ENCODE measurements around the gene ACAT2. TPM values are rescaled to one million over a fixed set of nuclear protein-coding genes. Genes with fewer than 3 reads are reported as not detected.

The ACAT2 gene
- total RNA-seq, 2 experiments from 2014 or later, result 55.3 to 57.1 TPM

- Mint-ChIP-seq H3K36me3 (peaks cover 28% of the 10 kb centered on the region), H3K9me3 (no peaks in the 10 kb centered on the region), H3K27ac (peak overlapping the region; percentile 95), H3K4me3 (peak overlapping the region; percentile 89), H3K4me1 (peaks cover 27% of the 10 kb centered on the region), H3K27me3 (no peaks in the 10 kb centered on the region)
- DNase-seq (no peak), ATAC-seq (ENCODE audit: low read depth) (no peak)
- POLR2A ChIA-PET, result interaction anchor here (0.7 to 4.7 kb wide), 7 partner anchors 8 to 68 kb away, joined by 3 to 44 read pairs (median 12); partner anchors contain the start of genes MRPL18, SOD2, TCP1 and WTAP
Observed at GRCh38 chr6:159761129-159761872, 544 bp upstream of the ACAT2 start.

GRCh38 chr6:159762681-159763293, 942 bp downstream of the ACAT2 start:
- H3K27ac Mint-ChIP-seq, result peak overlapping the region; percentile 93
- ATAC-seq (ENCODE audit: low read depth) (no peak), DNase-seq (no peak)
- H3K27me3 Mint-ChIP-seq, result no peaks in the 10 kb centered on the region
- H3K36me3 Mint-ChIP-seq, result peaks cover 28% of the 10 kb centered on the region
- peak overlapping the region; percentile 99 for H3K4me3 Mint-ChIP-seq
- POLR2A ChIA-PET, result interaction anchor here (4.2 to 4.7 kb wide), 2 partner anchors 27 to 35 kb away, joined by 43 to 44 read pairs; partner anchors contain the start of genes MRPL18, TCP1 and WTAP
- H3K9me3 Mint-ChIP-seq, result no peaks in the 10 kb centered on the region
- H3K4me1 Mint-ChIP-seq, result peaks cover 27% of the 10 kb centered on the region

GRCh38 chr6:159766906-159767305, 5.1 kb downstream of the ACAT2 start:
- H3K4me1 Mint-ChIP-seq, result peaks cover 9% of the 10 kb centered on the region
- H3K27ac Mint-ChIP-seq, result no peak overlapping the region
- POLR2A ChIA-PET, result no interaction called here
- ATAC-seq (ENCODE audit: low read depth), result no peak
- DNase-seq, result no peak
- H3K9me3 Mint-ChIP-seq, result no peaks in the 10 kb centered on the region
- H3K27me3 Mint-ChIP-seq, result no peaks in the 10 kb centered on the region
- peaks cover 50% of the 10 kb centered on the region for H3K36me3 Mint-ChIP-seq
- H3K4me3 Mint-ChIP-seq, result no peak overlapping the region

GRCh38 chr6:159769470-159769869, 7.6 kb downstream of the ACAT2 start:
- H3K27ac Mint-ChIP-seq, result peak overlapping the region; percentile 3
- no peaks in the 10 kb centered on the region for H3K27me3 Mint-ChIP-seq
- H3K4me3 Mint-ChIP-seq, result no peak overlapping the region
- H3K4me1 Mint-ChIP-seq, result peaks cover 7% of the 10 kb centered on the region
- no peak for DNase-seq
- POLR2A ChIA-PET, result interaction anchor here (1.0 to 1.3 kb wide), 2 partner anchors 19 to 21 kb away, joined by 4 read pairs; partner anchors contain the start of gene MRPL18
- H3K9me3 Mint-ChIP-seq, result no peaks in the 10 kb centered on the region
- ATAC-seq (ENCODE audit: low read depth), result no peak
- peaks cover 54% of the 10 kb centered on the region for H3K36me3 Mint-ChIP-seq

GRCh38 chr6:159772196-159772595, 10.4 kb downstream of the ACAT2 start:
- H3K27me3 Mint-ChIP-seq, result no peaks in the 10 kb centered on the region
- no peak overlapping the region for H3K4me3 Mint-ChIP-seq
- POLR2A ChIA-PET, result interaction anchor here (1.2 kb wide), 1 partner anchor 18 kb away, joined by 4 read pairs; the partner anchor contains the start of gene MRPL18
- no peak for ATAC-seq (ENCODE audit: low read depth)
- DNase-seq, result no peak
- peaks cover 51% of the 10 kb centered on the region for H3K36me3 Mint-ChIP-seq
- H3K9me3 Mint-ChIP-seq, result no peaks in the 10 kb centered on the region
- H3K27ac Mint-ChIP-seq, result no peak overlapping the region
- H3K4me1 Mint-ChIP-seq, result peaks cover 5% of the 10 kb centered on the region

- H3K36me3 Mint-ChIP-seq, result peaks cover 33% of the 10 kb centered on the region
- ATAC-seq (ENCODE audit: low read depth) (peak; percentile 20), DNase-seq (no peak)
- H3K27me3 Mint-ChIP-seq, result no peaks in the 10 kb centered on the region
- no peak overlapping the region for H3K27ac Mint-ChIP-seq
- POLR2A ChIA-PET, result interaction anchor here (1.0 to 1.3 kb wide), 2 partner anchors 12 to 15 kb away, joined by 5 to 12 read pairs; partner anchors contain the start of genes ACAT2 and TCP1
- H3K9me3 Mint-ChIP-seq, result no peaks in the 10 kb centered on the region
- peaks cover 14% of the 10 kb centered on the region for H3K4me1 Mint-ChIP-seq
- no peak overlapping the region for H3K4me3 Mint-ChIP-seq
Observed at GRCh38 chr6:159777240-159777904, 15.5 kb downstream of the ACAT2 start.

GRCh38 chr6:159778131-159778530, 16.3 kb downstream of the ACAT2 start:
- ATAC-seq (ENCODE audit: low read depth), result no peak
- H3K4me3 Mint-ChIP-seq, result no peak overlapping the region
- POLR2A ChIA-PET, result interaction anchor here (1.3 kb wide), 1 partner anchor 16 kb away, joined by 12 read pairs; the partner anchor contains the start of gene ACAT2
- no peaks in the 10 kb centered on the region for H3K9me3 Mint-ChIP-seq
- peaks cover 21% of the 10 kb centered on the region for H3K4me1 Mint-ChIP-seq
- no peak for DNase-seq
- H3K36me3 Mint-ChIP-seq, result peaks cover 34% of the 10 kb centered on the region
- H3K27me3 Mint-ChIP-seq, result no peaks in the 10 kb centered on the region
- no peak overlapping the region for H3K27ac Mint-ChIP-seq

- H3K36me3 Mint-ChIP-seq, result peaks cover 34% of the 10 kb centered on the region
Observed at GRCh38 chr6:159778542-159779103, 16.8 kb downstream of the ACAT2 start.

GRCh38 chr6:159788276-159788675, 26.4 kb downstream of the ACAT2 start:
- peaks cover 28% of the 10 kb centered on the region for H3K36me3 Mint-ChIP-seq
- no peak for DNase-seq
- H3K4me1 Mint-ChIP-seq, result peaks cover 42% of the 10 kb centered on the region
- no peaks in the 10 kb centered on the region for H3K9me3 Mint-ChIP-seq
- H3K27ac Mint-ChIP-seq, result peak overlapping the region; percentile 86
- POLR2A ChIA-PET, result interaction anchor here (0.6 to 5.8 kb wide), 9 partner anchors 18 to 770 kb away, joined by 3 to 89 read pairs (median 4); partner anchors contain the start of genes ACAT2 and WTAP
- H3K27me3 Mint-ChIP-seq, result no peaks in the 10 kb centered on the region
- no peak for ATAC-seq (ENCODE audit: low read depth)
- peak overlapping the region; percentile 88 for H3K4me3 Mint-ChIP-seq

More at GRCh38 chr6:159778542-159779103, 16.8 kb downstream of the ACAT2 start:
- ATAC-seq (ENCODE audit: low read depth), result no peak
- Mint-ChIP-seq H3K9me3 (no peaks in the 10 kb centered on the region), H3K4me3 (no peak overlapping the region), H3K27ac (no peak overlapping the region), H3K4me1 (peaks cover 20% of the 10 kb centered on the region), H3K27me3 (no peaks in the 10 kb centered on the region)
- POLR2A ChIA-PET, result no interaction called here
- no peak for DNase-seq

- Mint-ChIP-seq H3K27me3 (no peaks in the 10 kb centered on the region), H3K4me1 (peaks cover 44% of the 10 kb centered on the region), H3K27ac (peak overlapping the region; percentile 86), H3K9me3 (no peaks in the 10 kb centered on the region), H3K36me3 (peaks cover 33% of the 10 kb centered on the region), H3K4me3 (peak overlapping the region; percentile 88)
- POLR2A ChIA-PET, result interaction anchor here (0.6 to 5.8 kb wide), 18 partner anchors 9 to 771 kb away, joined by 3 to 89 read pairs (median 5); partner anchors contain the start of genes ACAT2 and WTAP
- ATAC-seq (ENCODE audit: low read depth) (no peak), DNase-seq (no peak)
Observed at GRCh38 chr6:159788753-159789376, 27.0 kb downstream of the ACAT2 start.

- Mint-ChIP-seq H3K9me3 (no peaks in the 10 kb centered on the region), H3K4me1 (peaks cover 47% of the 10 kb centered on the region), H3K27me3 (no peaks in the 10 kb centered on the region), H3K4me3 (peak within 1 kb of the TSS; percentile 88), H3K27ac (peak within 1 kb of the TSS; percentile 91), H3K36me3 (peaks cover 38% of the 10 kb centered on the region)
- DNase-seq (peak; percentile 94), ATAC-seq (ENCODE audit: low read depth) (peak; percentile 80)
- POLR2A ChIA-PET, result interaction anchor here (0.8 to 5.8 kb wide), 27 partner anchors 8 to 746 kb away, joined by 3 to 89 read pairs (median 4); partner anchors contain the start of genes ACAT2, SOD2 and WTAP
Observed at GRCh38 chr6:159789377-159790148, 27.7 kb downstream of the ACAT2 start, which contains the start of gene TCP1. TSS of gene TCP1 (minus strand) at chr6:159789602. CDS start at chr6:159789468, 134 bp downstream.

Data from activated naive CD8-positive, alpha-beta T cell treated with anti-CD3 and anti-CD28 coated beads, Interleukin-2, amount 10 ng/mL, durations not matched to agents 7 days and 5 days (primary cell).